ENCODE results near the gene C11orf54.
A peak's percentile ranks its signal among the peaks of the same experiment; 100 is the strongest.

- TF ChIP-seq, protein P1, sequence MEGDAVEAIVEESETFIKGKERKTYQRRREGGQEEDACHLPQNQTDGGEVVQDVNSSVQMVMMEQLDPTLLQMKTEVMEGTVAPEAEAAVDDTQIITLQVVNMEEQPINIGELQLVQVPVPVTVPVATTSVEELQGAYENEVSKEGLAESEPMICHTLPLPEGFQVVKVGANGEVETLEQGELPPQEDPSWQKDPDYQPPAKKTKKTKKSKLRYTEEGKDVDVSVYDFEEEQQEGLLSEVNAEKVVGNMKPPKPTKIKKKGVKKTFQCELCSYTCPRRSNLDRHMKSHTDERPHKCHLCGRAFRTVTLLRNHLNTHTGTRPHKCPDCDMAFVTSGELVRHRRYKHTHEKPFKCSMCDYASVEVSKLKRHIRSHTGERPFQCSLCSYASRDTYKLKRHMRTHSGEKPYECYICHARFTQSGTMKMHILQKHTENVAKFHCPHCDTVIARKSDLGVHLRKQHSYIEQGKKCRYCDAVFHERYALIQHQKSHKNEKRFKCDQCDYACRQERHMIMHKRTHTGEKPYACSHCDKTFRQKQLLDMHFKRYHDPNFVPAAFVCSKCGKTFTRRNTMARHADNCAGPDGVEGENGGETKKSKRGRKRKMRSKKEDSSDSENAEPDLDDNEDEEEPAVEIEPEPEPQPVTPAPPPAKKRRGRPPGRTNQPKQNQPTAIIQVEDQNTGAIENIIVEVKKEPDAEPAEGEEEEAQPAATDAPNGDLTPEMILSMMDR (optimal IDR thresholded peaks at IDR 0.05 in 1 of 3, IDR thresholded peaks at IDR 0.05 in 1 of 3, conservative IDR thresholded peaks at IDR 0.05 in 1 of 3; ENCODE audit: extremely low read depth in 1 of 3, insufficient read depth in 2 of 3, low read length in 3 of 3) = peak; percentile 41 to 42 (median 42)
- no peak for TF ChIP-seq EZH2 (IDR thresholded peaks at IDR 0.05; ENCODE audit: low read length)
Observed at GRCh38 chr11:93784145-93784934, 42.9 kb downstream of the C11orf54 start, which contains the start of gene MED17.

All from keratinocyte (primary cell).